AG04450 (cell line): ENCODE results near the gene FOXC2. TPM values are rescaled to one million over a fixed set of nuclear protein-coding genes. Genes with fewer than 3 reads are reported as not detected.

ENCODE experiments used
- CTCF ChIA-PET: fragments of 300-600, 350-600 bp; formaldehyde crosslinking; extraction: SDS; loops from one replicate; lab custom pipeline; 2022; ENCODE audit warnings: antibody characterized with exemption, inconsistent platforms; lab: Charles Lee
- POLR2A ChIA-PET: fragments of 350-600 bp; formaldehyde crosslinking; extraction: SDS; loops from one replicate; lab custom pipeline; 2021; ENCODE audit warnings: antibody characterized with exemption, inconsistent platforms; lab: Yijun Ruan, JAX
- DNase-seq: peaks from one replicate; pipeline ENCODE4 v3.0.0-alpha.2; 2011; ENCODE audit warnings: low read depth, low spot score
- H3K27ac ChIP-seq: one replicate; pipeline ENCODE4 v1.5.1; 2012; ENCODE audit warnings: low read depth, low read length, control low read depth
- H3K27me3 ChIP-seq: one replicate; pipeline ENCODE4 v1.6.0; 2012; ENCODE audit warnings: low read length; ENCODE audit not compliant: control insufficient read depth, insufficient read depth
- H3K4me3 ChIP-seq: 2 replicates; pipeline ENCODE4 v1.5.1; 2011; ENCODE audit warnings: mild to moderate bottlenecking, low read depth, low read length, control low read depth
- H3K9me3 ChIP-seq: 2 replicates; pipeline ENCODE4 v1.5.1; 2012; ENCODE audit warnings: low read length; ENCODE audit not compliant: control insufficient read depth, insufficient read depth
- CTCF ChIP-seq: IDR thresholded peaks from 2 replicates; pipeline ENCODE4 v1.5.1; 2011; ENCODE audit warnings: low read depth, low read length, control low read depth, inconsistent platforms
- polyA plus RNA-seq: library from polyadenylated mRNA; depleted of rRNA; stranded (reverse); fragments of >200 nt; gene quantifications from 2 replicates; pipeline ENCODE4 v1.2.3, GENCODE V29; 2011

FOXC2 gene
- polyA plus RNA-seq, 1 experiment = 0.79 TPM

GRCh38 chr16:86531641-86532525 lies 34.7 kb upstream of the FOXC2 start:
- no peak for DNase-seq
- ChIA-PET POLR2A (no interaction called here), CTCF (interaction anchor here (0.6 to 2.1 kb wide), 2 partner anchors 11 to 459 kb away, joined by 6 to 12 read pairs; no protein-coding TSS in a partner anchor)
- Histone ChIP-seq H3K27me3 (no peaks in the 10 kb centered on the region), H3K27ac (no peak overlapping the region), H3K4me3 (no peak overlapping the region), H3K9me3 (peaks cover 12% of the 10 kb centered on the region; the same call in 1 of the 2 replicates)
- TF ChIP-seq CTCF = no peak

GRCh38 chr16:86532526-86532815 lies 34.2 kb upstream of the FOXC2 start:
- TF ChIP-seq CTCF = no peak
- peaks cover 9% of the 10 kb centered on the region; the same call in 1 of the 2 replicates for H3K9me3 ChIP-seq
- no peaks in the 10 kb centered on the region for H3K27me3 ChIP-seq
- ChIA-PET POLR2A (no interaction called here), CTCF (interaction anchor here (0.6 kb wide), 1 partner anchor 460 kb away, joined by 3 read pairs; no protein-coding TSS in a partner anchor)
- no peak for DNase-seq
- H3K4me3 ChIP-seq = no peak overlapping the region
- H3K27ac ChIP-seq = no peak overlapping the region

GRCh38 chr16:86533076-86533475 lies 33.6 kb upstream of the FOXC2 start:
- peaks cover 6% of the 10 kb centered on the region; the same call in 1 of the 2 replicates for H3K9me3 ChIP-seq
- H3K27ac ChIP-seq = no peak overlapping the region
- no peak overlapping the region for H3K4me3 ChIP-seq
- TF ChIP-seq CTCF = no peak
- CTCF ChIA-PET = interaction anchor here (0.6 to 0.8 kb wide), 3 partner anchors 460 to 714 kb away, joined by 3 to 5 read pairs (median 3); no protein-coding TSS in a partner anchor
- POLR2A ChIA-PET = interaction anchor here (1.2 kb wide), 1 partner anchor 21 kb away, joined by 3 read pairs; no protein-coding TSS in a partner anchor
- H3K27me3 ChIP-seq = no peaks in the 10 kb centered on the region
- DNase-seq = no peak

- ChIA-PET POLR2A (interaction anchor here (1.2 kb wide), 1 partner anchor 20 kb away, joined by 3 read pairs; no protein-coding TSS in a partner anchor), CTCF (interaction anchor here (0.7 kb wide), 1 partner anchor 461 kb away, joined by 5 read pairs; no protein-coding TSS in a partner anchor)
- DNase-seq = no peak
- H3K9me3 ChIP-seq = no peaks in the 10 kb centered on the region
- no peak for TF ChIP-seq CTCF
- no peak overlapping the region for H3K27ac ChIP-seq
- no peaks in the 10 kb centered on the region for H3K27me3 ChIP-seq
- no peak overlapping the region for H3K4me3 ChIP-seq
These were observed 32.8 kb upstream of the FOXC2 start for GRCh38 chr16:86533767-86534351.
